SK-N-MC (cell line): Measurements from ENCODE around the gene NETO2.
"Not testable (repeated sequence)": the region's sequence is repeated elsewhere in the genome, so short reads cannot be mapped to it uniquely, and the experiment has no call there.

Source experiments
- DNase-seq: peaks from one replicate; pipeline ENCODE4 v3.0.0-alpha.2; 2011; ENCODE audit warnings: low read depth, low spot score
- H3K27ac ChIP-seq: fragments of 200-600 bp; sonication (generic); 2 replicates; pipeline ENCODE4 v1.5.1; 2016; ENCODE audit warnings: mixed run types
- H3K36me3 ChIP-seq: fragments of 200-600 bp; sonication (generic); 2 replicates; pipeline ENCODE4 v1.6.1; 2017; ENCODE audit warnings: antibody characterized with exemption, low read length, mixed read lengths; ENCODE audit not compliant: insufficient read depth
- H3K4me3 ChIP-seq: fragments of 200-600 bp; sonication (generic); 2 replicates; pipeline ENCODE4 v1.5.1; 2016
- H3K9ac ChIP-seq: fragments of 200-600 bp; sonication (generic); 2 replicates; pipeline ENCODE4 v1.8.0; 2017; ENCODE audit warnings: mixed run types, mixed read lengths; ENCODE audit not compliant: insufficient read length
- H3K9me3 ChIP-seq: fragments of 200-600 bp; sonication (generic); 2 replicates; pipeline ENCODE4 v1.6.1; 2017; ENCODE audit warnings: low read depth, mild to moderate bottlenecking, antibody characterized with exemption, low read length, moderate library complexity, mixed read lengths
- EZH2 ChIP-seq: fragments of 200-600 bp; sonication (generic); IDR thresholded peaks from one replicate; pipeline ENCODE4 v1.6.1; 2017; ENCODE audit warnings: antibody characterized with exemption
- FOXP2 ChIP-seq: optimal IDR thresholded peaks from 2 replicates; pipeline ENCODE3; 2011; ENCODE audit warnings: mild to moderate bottlenecking, moderate library complexity; ENCODE audit not compliant: insufficient read depth; ENCODE audit errors: extremely low read length, control extremely low read depth
- POLR2AphosphoS5 ChIP-seq: IDR thresholded peaks from 2 replicates; pipeline ENCODE4 v1.6.1; 2012; ENCODE audit warnings: mild to moderate bottlenecking, low read depth, low read length, borderline replicate concordance

NETO2 gene

GRCh38 chr16:47158992-47159391 lies 15.2 kb upstream of the NETO2 start:
- TF ChIP-seq POLR2AphosphoS5 (no peak), EZH2 (no peak), FOXP2 (no peak)
- no peaks in the 10 kb centered on the region for H3K36me3 ChIP-seq
- H3K27ac ChIP-seq, result no peak overlapping the region
- no peak for DNase-seq
- no peak overlapping the region for H3K4me3 ChIP-seq
- no peak overlapping the region for H3K9ac ChIP-seq
- H3K9me3 ChIP-seq, result no peaks in the 10 kb centered on the region

- H3K9ac ChIP-seq, result no peak overlapping the region
- no peak overlapping the region for H3K27ac ChIP-seq
- no peak overlapping the region for H3K4me3 ChIP-seq
- no peak for DNase-seq
- TF ChIP-seq POLR2AphosphoS5 (no peak), FOXP2 (no peak)
- no peaks in the 10 kb centered on the region for H3K9me3 ChIP-seq
- no peaks in the 10 kb centered on the region for H3K36me3 ChIP-seq
Measured at GRCh38 chr16:47156680-47157215, 13.0 kb upstream of the NETO2 start.

GRCh38 chr16:47152501-47152900 lies 8.8 kb upstream of the NETO2 start:
- H3K9me3 ChIP-seq, DNase-seq, H3K4me3 ChIP-seq, H3K27ac ChIP-seq, H3K9ac ChIP-seq, H3K36me3 ChIP-seq: not testable (repeated sequence)

- no peak for DNase-seq
- no peak overlapping the region for H3K9ac ChIP-seq
- no peaks in the 10 kb centered on the region for H3K36me3 ChIP-seq
- H3K4me3 ChIP-seq, result no peak overlapping the region
- TF ChIP-seq EZH2, result no peak
- no peak for TF ChIP-seq FOXP2
- TF ChIP-seq POLR2AphosphoS5, result no peak
- H3K27ac ChIP-seq, result no peak overlapping the region
- H3K9me3 ChIP-seq, result no peaks in the 10 kb centered on the region
Measured at GRCh38 chr16:47150067-47150466, 6.3 kb upstream of the NETO2 start.

- Histone ChIP-seq H3K27ac (no peak overlapping the region), H3K9ac (no peak overlapping the region), H3K9me3 (no peaks in the 10 kb centered on the region), H3K4me3 (peak overlapping the region; percentile 66), H3K36me3 (no peaks in the 10 kb centered on the region)
- no peak for TF ChIP-seq POLR2AphosphoS5
- no peak for TF ChIP-seq FOXP2
- no peak for TF ChIP-seq EZH2
- DNase-seq, result no peak
Measured at GRCh38 chr16:47144559-47144877, 773 bp upstream of the NETO2 start.

- Histone ChIP-seq H3K9me3 (no peaks in the 10 kb centered on the region), H3K27ac (no peak overlapping the region), H3K36me3 (no peaks in the 10 kb centered on the region), H3K9ac (peak overlapping the region; percentile 64), H3K4me3 (peak overlapping the region; percentile 76)
- DNase-seq, result no peak
- no peak for TF ChIP-seq FOXP2
- no peak for TF ChIP-seq EZH2
- TF ChIP-seq POLR2AphosphoS5, result no peak
Measured at GRCh38 chr16:47142821-47143676, 696 bp downstream of the NETO2 start.

GRCh38 chr16:47142486-47142820 lies 1.3 kb downstream of the NETO2 start:
- no peak for DNase-seq
- H3K9ac ChIP-seq, result peak overlapping the region; percentile 26
- no peak overlapping the region for H3K27ac ChIP-seq

GRCh38 chr16:47141773-47142485 lies 1.8 kb downstream of the NETO2 start:
- DNase-seq, result peak; percentile 10
- no peaks in the 10 kb centered on the region for H3K9me3 ChIP-seq
- no peak for TF ChIP-seq EZH2
- no peak for TF ChIP-seq POLR2AphosphoS5
- TF ChIP-seq FOXP2, result no peak
- H3K36me3 ChIP-seq, result no peaks in the 10 kb centered on the region
- peak overlapping the region; percentile 76 for H3K4me3 ChIP-seq
- H3K9ac ChIP-seq, result peak overlapping the region; percentile 26
- H3K27ac ChIP-seq, result no peak overlapping the region

More at GRCh38 chr16:47142486-47142820, 1.3 kb downstream of the NETO2 start:
- no peaks in the 10 kb centered on the region for H3K36me3 ChIP-seq
- peak overlapping the region; percentile 76 for H3K4me3 ChIP-seq
- TF ChIP-seq EZH2 (no peak), POLR2AphosphoS5 (no peak), FOXP2 (no peak)
- no peaks in the 10 kb centered on the region for H3K9me3 ChIP-seq
